Panc1 (cell line): Measurements from ENCODE around the gene GDI2. TPM values are rescaled to one million over a fixed set of nuclear protein-coding genes. Genes with fewer than 3 reads are reported as not detected.

Experiments used
- ATAC-seq: fragments of 200-7000 bp; cut with Tn5 transposase; 2 replicates; pipeline ENCODE4 v1.9.1; 2020; ENCODE audit warnings: mild to moderate bottlenecking, moderate library complexity
- BruUV-seq: library from RNA; stranded (reverse); fragments of 400-500 nt; replicated peaks from 2 replicates; lab custom pipeline; 2021; lab: Mats Ljungman, UMichigan
- CTCF ChIA-PET: fragments of 300-600 bp; sonication (Branson Sonifier 250); formaldehyde crosslinking; loops from one replicate; lab custom pipeline; 2022; ENCODE audit warnings: antibody characterized with exemption; lab: Charles Lee
- POLR2A ChIA-PET: fragments of 300-600 bp; sonication (Branson Sonifier 250); formaldehyde crosslinking; loops from one replicate; lab custom pipeline; 2022; ENCODE audit warnings: antibody characterized with exemption; lab: Charles Lee
- DNase-seq: peaks from one replicate; pipeline ENCODE4 v3.0.0-alpha.2; 2010; ENCODE audit warnings: low read depth, low spot score
- H3K27ac ChIP-seq: 2 replicates; pipeline ENCODE4 v1.5.1; 2011; ENCODE audit warnings: mild to moderate bottlenecking, low read length, inconsistent platforms
- H3K27me3 ChIP-seq: fragments of 200-500 bp; sonication (Bioruptor generic); 2 replicates; pipeline ENCODE4 v1.6.0; 2014; ENCODE audit warnings: low read length, inconsistent platforms; ENCODE audit not compliant: control insufficient read depth, insufficient read depth
- H3K36me3 ChIP-seq: fragments of 200-500 bp; sonication (Bioruptor generic); 2 replicates; pipeline ENCODE4 v1.5.1; 2014; ENCODE audit warnings: inconsistent platforms, mild to moderate bottlenecking, low read length, moderate library complexity; ENCODE audit not compliant: control insufficient read depth, insufficient read depth
- H3K4me1 ChIP-seq: 2 replicates; pipeline ENCODE4 v1.5.1; 2011; ENCODE audit warnings: inconsistent platforms, mild to moderate bottlenecking, low read length, moderate library complexity; ENCODE audit not compliant: control insufficient read depth, insufficient read depth
- H3K4me3 ChIP-seq, 2 experiments: 2 replicates each; pipeline ENCODE4 v1.5.1; 2011 to 2012; ENCODE audit warnings: low read depth in 2 of 2, low read length in 2 of 2, mild to moderate bottlenecking in 2 of 2, inconsistent platforms in 1 of 2, moderate library complexity in 1 of 2
- H3K9me3 ChIP-seq: fragments of 200-500 bp; sonication (Bioruptor generic); 2 replicates; pipeline ENCODE4 v1.5.1; 2014; ENCODE audit warnings: low read depth, mild to moderate bottlenecking, inconsistent platforms, low read length, moderate library complexity; ENCODE audit not compliant: control insufficient read depth, insufficient read depth
- CTCF ChIP-seq: fragments of 450-650 bp; IDR thresholded peaks from 2 replicates; pipeline ENCODE4 v1.5.1; 2017; ENCODE audit warnings: mild to moderate bottlenecking
- POLR2AphosphoS5 ChIP-seq: IDR thresholded peaks from 2 replicates; pipeline ENCODE4 v1.6.1; 2012; ENCODE audit warnings: mild to moderate bottlenecking, low read depth, low read length, moderate library complexity
- REST ChIP-seq, 2 experiments: IDR thresholded peaks; 2 replicates each; pipeline ENCODE4 v1.6.1; 2011 to 2012; ENCODE audit warnings: low read depth in 2 of 2, control low read depth in 1 of 2, low read length in 1 of 2, mild to moderate bottlenecking in 1 of 2, moderate library complexity in 1 of 2; ENCODE audit not compliant: insufficient read depth in 1 of 2
- SIN3A ChIP-seq: IDR thresholded peaks from 2 replicates; pipeline ENCODE4 v1.6.1; 2012; ENCODE audit warnings: low read depth, mild to moderate bottlenecking, low read length, moderate library complexity, borderline replicate concordance; ENCODE audit not compliant: insufficient read depth
- TCF7L2 ChIP-seq: IDR thresholded peaks from 2 replicates; pipeline ENCODE4 v1.6.1; 2011; ENCODE audit warnings: mild to moderate bottlenecking, low read depth, low read length, inconsistent platforms
- in situ Hi-C: cut with HindIII; loops from 2 replicates; pipeline ENCODE4 v1.10.0; 2016; ENCODE audit warnings: low sequenced_read_pairs, low pct_unique_long_range_greater_than_20kb
- intact Hi-C: fragments of 100-400 bp; cut with micrococcal nuclease; formaldehyde crosslinking; loops from one replicate; pipeline ENCODE4 v1.10.0; 2022; ENCODE audit not compliant: unreplicated experiment
- total RNA-seq: library from RNA; stranded (reverse); gene quantifications from one replicate; pipeline ENCODE4 v1.2.1, GENCODE V29; 2021; ENCODE audit not compliant: unreplicated experiment

The GDI2 gene
- total RNA-seq, 1 experiment from 2014 or later, result 130 TPM

GRCh38 chr10:5814110-5815107 is 1.2 kb upstream of the GDI2 start:
- H3K36me3 ChIP-seq, result peaks cover 3% of the 10 kb centered on the region
- POLR2A ChIA-PET, result interaction anchor here (0.6 kb wide), 2 partner anchors 71 to 75 kb away, joined by 4 to 5 read pairs; no protein-coding TSS in a partner anchor
- no peaks in the 10 kb centered on the region for H3K9me3 ChIP-seq
- in situ Hi-C loops (no loop called here), intact Hi-C loops (loop anchor here (5.0 kb wide), 1 partner anchor 58 kb away; no protein-coding TSS in a partner anchor)
- DNase-seq (no peak), ATAC-seq (no peak)
- CTCF ChIA-PET, result interaction anchor here (0.6 kb wide), 1 partner anchor 198 kb away, joined by 3 read pairs; no protein-coding TSS in a partner anchor
- BruUV-seq, result TSS peak; percentile 95
- H3K27ac ChIP-seq, result peak overlapping the region; percentile 76
- H3K4me3 ChIP-seq, result peak overlapping the region; percentile 64 to 80
- H3K27me3 ChIP-seq, result no peaks in the 10 kb centered on the region
- peaks cover 14% of the 10 kb centered on the region; the same call in 1 of the 2 replicates for H3K4me1 ChIP-seq
- TF ChIP-seq TCF7L2, result no peak
- TF ChIP-seq CTCF, result no peak
- no peak for TF ChIP-seq SIN3A
- no peak for TF ChIP-seq REST (IDR thresholded peaks at IDR 0.05; ENCODE audit: insufficient read depth in 1 of 2, low read depth in 2 of 2, low read length in 1 of 2)
- no peak; the same call in 1 of the 2 replicates for TF ChIP-seq POLR2AphosphoS5

- ATAC-seq (peak; percentile 70), DNase-seq (no peak)
- Histone ChIP-seq H3K4me1 (peaks cover 15% of the 10 kb centered on the region; the same call in 1 of the 2 replicates), H3K9me3 (no peaks in the 10 kb centered on the region), H3K4me3 (peak overlapping the region; percentile 64 to 90), H3K27me3 (no peaks in the 10 kb centered on the region), H3K36me3 (peaks cover 3% of the 10 kb centered on the region), H3K27ac (peak overlapping the region; percentile 65; the same call in 1 of the 2 replicates)
- ChIA-PET POLR2A (interaction anchor here (0.7 kb wide), 1 partner anchor 11 kb away, joined by 6 read pairs; no protein-coding TSS in a partner anchor), CTCF (no interaction called here)
- TF ChIP-seq SIN3A (no peak), POLR2AphosphoS5 (no peak), CTCF (no peak), REST (IDR thresholded peaks at IDR 0.05; ENCODE audit: insufficient read depth in 1 of 2, low read depth in 2 of 2, low read length in 1 of 2) (no peak), TCF7L2 (no peak)
- intact Hi-C loops, result loop anchor here (5.0 kb wide), 1 partner anchor 59 kb away; no protein-coding TSS in a partner anchor
- in situ Hi-C loops, result no loop called here
- BruUV-seq, result no TSS peak
These were observed 218 bp downstream of the GDI2 start for GRCh38 chr10:5813091-5813340.
